Limb (tissue), 2 donors: Measurements from ENCODE around the gene SNAPC2.
"Not testable (repeated sequence)": the region's sequence is repeated elsewhere in the genome, so short reads cannot be mapped to it uniquely, and the experiment has no call there.

Experiments
- DNase-seq, 2 donors: peaks; one replicate each; pipeline ENCODE4 v3.0.0-alpha.2; 2016; ENCODE audit errors: extremely low spot score in 2 of 2

The SNAPC2 gene

GRCh38 chr19:7921302-7921966, 1.3 kb downstream of the SNAPC2 start:
- no peak for DNase-seq

GRCh38 chr19:7921967-7922835, 2.1 kb downstream of the SNAPC2 start:
- DNase-seq = peak in 1 of 2 donors; percentile 35

GRCh38 chr19:7922836-7923195, 2.7 kb downstream of the SNAPC2 start:
- no peak for DNase-seq

GRCh38 chr19:7923295-7924191, 3.4 kb downstream of the SNAPC2 start:
- DNase-seq = peak in 1 of 2 donors; percentile 48

- no peak for DNase-seq
These were observed 4.1 kb downstream of the SNAPC2 start for GRCh38 chr19:7924241-7924640.

GRCh38 chr19:7924651-7925170, 4.6 kb downstream of the SNAPC2 start:
- peak in 1 of 2 donors; percentile 46 for DNase-seq

GRCh38 chr19:7925171-7925851, 5.2 kb downstream of the SNAPC2 start:
- peak; percentile 68 to 93 for DNase-seq

- DNase-seq = peak in 1 of 2 donors; percentile 93
These were observed 6.0 kb downstream of the SNAPC2 start, which contains the start of gene CTXN1 for GRCh38 chr19:7926021-7926726. Gene CTXN1, minus strand, starts transcription at chr19:7926135. Its CDS starts 597 bp downstream, at chr19:7925538.

GRCh38 chr19:7926727-7927604, 6.8 kb downstream of the SNAPC2 start:
- peak in 1 of 2 donors; percentile 40 for DNase-seq

GRCh38 chr19:7927605-7928333, 7.6 kb downstream of the SNAPC2 start:
- peak in 1 of 2 donors; percentile 37 for DNase-seq

- DNase-seq = no peak
These were observed 8.2 kb downstream of the SNAPC2 start for GRCh38 chr19:7928334-7928706.

GRCh38 chr19:7928741-7929701, 8.9 kb downstream of the SNAPC2 start:
- peak in 1 of 2 donors; percentile 57 for DNase-seq

- not testable (repeated sequence) for DNase-seq
These were observed 9.9 kb downstream of the SNAPC2 start for GRCh38 chr19:7930030-7930429.

- no peak for DNase-seq
These were observed 10.6 kb downstream of the SNAPC2 start for GRCh38 chr19:7930765-7931164.

GRCh38 chr19:7931221-7932061, 11.3 kb downstream of the SNAPC2 start:
- no peak for DNase-seq

- no peak for DNase-seq
These were observed 12.3 kb downstream of the SNAPC2 start for GRCh38 chr19:7932276-7932929.
